GM06990 (cell line): Measurements from ENCODE around the gene PRG2.

ENCODE experiments used
- DNase-seq: peaks from one replicate; pipeline ENCODE4 v3.0.0-alpha.2; 2011; ENCODE audit not compliant: insufficient read length; ENCODE audit errors: extremely low read depth
- H3K27me3 ChIP-seq: replicated peaks from 2 replicates; pipeline ENCODE4 v1.6.0; 2011; ENCODE audit warnings: low read length; ENCODE audit not compliant: control insufficient read depth, insufficient read depth
- H3K36me3 ChIP-seq: 2 replicates; pipeline ENCODE4 v1.5.1; 2011; ENCODE audit warnings: low read length; ENCODE audit not compliant: control insufficient read depth, insufficient read depth
- H3K4me3 ChIP-seq: replicated peaks from 2 replicates; pipeline ENCODE4 v1.5.1; 2011; ENCODE audit warnings: low read depth, mild to moderate bottlenecking, control low read depth, low read length
- TF ChIP-seq, protein P1 (sequence below): IDR thresholded peaks from 2 replicates; pipeline ENCODE4 v1.5.1; 2011; ENCODE audit warnings: low read length, control low read depth, mild to moderate bottlenecking, inconsistent platforms; ENCODE audit not compliant: insufficient read depth, poor library complexity, severe bottlenecking

Gene PRG2, protein sequence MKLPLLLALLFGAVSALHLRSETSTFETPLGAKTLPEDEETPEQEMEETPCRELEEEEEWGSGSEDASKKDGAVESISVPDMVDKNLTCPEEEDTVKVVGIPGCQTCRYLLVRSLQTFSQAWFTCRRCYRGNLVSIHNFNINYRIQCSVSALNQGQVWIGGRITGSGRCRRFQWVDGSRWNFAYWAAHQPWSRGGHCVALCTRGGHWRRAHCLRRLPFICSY

DNA sequence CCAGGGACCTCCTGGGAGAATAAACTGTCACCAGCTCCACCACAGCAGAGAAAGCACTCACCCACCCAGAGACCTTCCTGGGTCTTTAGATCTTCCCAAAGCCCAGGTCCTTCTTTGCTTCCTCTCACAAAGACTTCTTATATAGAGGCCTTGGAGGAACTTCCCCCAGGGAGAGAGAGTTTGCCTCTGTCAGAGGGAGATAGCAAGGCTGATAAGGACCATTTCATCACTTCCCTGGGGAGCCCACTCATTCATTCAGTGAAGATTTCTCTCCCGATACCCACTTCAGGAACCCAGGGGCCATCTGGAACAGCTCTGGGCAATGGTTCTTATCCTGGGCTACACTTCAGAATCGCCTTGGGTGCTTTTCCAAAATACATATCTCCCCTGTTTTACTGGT is at the start of gene PRG2:
Gene PRG2 (minus strand): TSS at position 116 of the 400 bp plus-strand sequence. CDS start 706 bp downstream, outside the sequence.
- H3K36me3 ChIP-seq = no peaks in the 10 kb centered on the region
- no peak within 1 kb of the TSS for H3K4me3 ChIP-seq
- H3K27me3 ChIP-seq = no peaks in the 10 kb centered on the region
- DNase-seq = no peak
- TF ChIP-seq, protein P1, sequence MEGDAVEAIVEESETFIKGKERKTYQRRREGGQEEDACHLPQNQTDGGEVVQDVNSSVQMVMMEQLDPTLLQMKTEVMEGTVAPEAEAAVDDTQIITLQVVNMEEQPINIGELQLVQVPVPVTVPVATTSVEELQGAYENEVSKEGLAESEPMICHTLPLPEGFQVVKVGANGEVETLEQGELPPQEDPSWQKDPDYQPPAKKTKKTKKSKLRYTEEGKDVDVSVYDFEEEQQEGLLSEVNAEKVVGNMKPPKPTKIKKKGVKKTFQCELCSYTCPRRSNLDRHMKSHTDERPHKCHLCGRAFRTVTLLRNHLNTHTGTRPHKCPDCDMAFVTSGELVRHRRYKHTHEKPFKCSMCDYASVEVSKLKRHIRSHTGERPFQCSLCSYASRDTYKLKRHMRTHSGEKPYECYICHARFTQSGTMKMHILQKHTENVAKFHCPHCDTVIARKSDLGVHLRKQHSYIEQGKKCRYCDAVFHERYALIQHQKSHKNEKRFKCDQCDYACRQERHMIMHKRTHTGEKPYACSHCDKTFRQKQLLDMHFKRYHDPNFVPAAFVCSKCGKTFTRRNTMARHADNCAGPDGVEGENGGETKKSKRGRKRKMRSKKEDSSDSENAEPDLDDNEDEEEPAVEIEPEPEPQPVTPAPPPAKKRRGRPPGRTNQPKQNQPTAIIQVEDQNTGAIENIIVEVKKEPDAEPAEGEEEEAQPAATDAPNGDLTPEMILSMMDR = no peak

DNA sequence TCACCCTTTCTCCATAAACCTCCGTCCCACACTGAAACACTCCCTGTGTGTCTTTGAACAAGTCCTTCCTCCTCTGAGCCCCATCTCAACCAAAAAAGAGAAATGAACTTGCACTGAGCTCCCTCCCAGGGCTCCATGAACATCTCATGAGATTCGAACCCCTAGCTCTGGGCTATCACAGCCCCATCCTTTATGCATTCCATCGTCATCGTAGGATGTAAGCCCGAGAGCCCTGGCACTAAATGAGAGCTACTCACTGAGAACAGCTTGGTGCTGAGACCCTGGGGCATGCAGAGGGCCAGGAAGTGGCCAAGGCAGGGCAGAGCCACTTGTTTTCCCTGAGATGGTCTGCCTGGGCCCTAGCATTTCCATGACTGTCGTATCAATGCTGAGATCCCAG is 49.3 kb upstream of the PRG2 start:
- DNase-seq = no peak
- TF ChIP-seq, protein P1 = no peak
- Histone ChIP-seq H3K36me3 (no peaks in the 10 kb centered on the region), H3K4me3 (no peak overlapping the region), H3K27me3 (no peaks in the 10 kb centered on the region)

DNA sequence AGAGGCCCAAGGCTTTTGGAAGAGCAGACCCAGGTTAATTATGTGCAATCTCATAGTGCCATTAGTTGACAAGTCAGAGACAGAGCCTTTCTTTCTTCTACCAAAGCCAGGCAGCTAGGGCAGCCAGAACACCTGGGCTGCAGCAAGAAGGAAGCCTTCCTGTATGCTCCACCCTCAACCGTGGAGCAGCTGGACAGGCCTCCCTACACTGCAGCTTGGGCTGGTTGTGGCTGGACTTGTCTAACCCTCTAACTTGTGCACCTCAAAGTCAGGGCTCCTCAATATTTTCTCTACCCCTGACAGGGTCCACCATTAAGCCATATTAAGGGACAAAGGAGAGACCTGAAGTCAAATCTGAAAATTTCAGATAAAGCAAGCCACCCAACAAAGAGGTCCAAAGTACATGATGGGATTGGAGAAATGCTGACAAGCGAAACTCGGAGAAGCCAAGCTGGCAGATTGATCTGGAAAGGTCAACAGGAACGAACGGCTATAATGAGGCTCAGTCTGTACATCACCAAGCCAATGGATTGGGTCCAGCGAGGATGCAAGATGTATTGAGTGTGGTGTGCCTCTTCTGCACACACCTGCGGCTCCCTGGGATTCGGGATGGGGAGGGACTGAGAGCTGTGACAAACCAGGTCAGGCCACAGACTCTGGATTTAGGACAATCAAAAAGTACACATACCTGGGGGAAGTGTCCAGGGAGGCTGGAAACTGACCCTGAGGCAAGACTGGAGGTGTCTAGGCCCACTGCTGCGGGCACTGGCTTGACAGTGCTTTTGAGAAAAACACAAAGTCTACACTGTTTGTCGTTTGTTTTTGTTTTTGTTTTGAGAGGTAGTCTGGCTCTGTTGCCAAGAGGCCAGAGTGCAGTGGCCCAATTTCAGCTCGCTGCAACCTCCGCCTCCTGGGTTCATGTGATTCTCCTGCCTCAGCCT is 48.2 kb upstream of the PRG2 start:
- no peak for DNase-seq
- H3K4me3 ChIP-seq = no peak overlapping the region
- TF ChIP-seq, protein P1 = no peak
- H3K27me3 ChIP-seq = no peaks in the 10 kb centered on the region
- no peaks in the 10 kb centered on the region for H3K36me3 ChIP-seq

DNA sequence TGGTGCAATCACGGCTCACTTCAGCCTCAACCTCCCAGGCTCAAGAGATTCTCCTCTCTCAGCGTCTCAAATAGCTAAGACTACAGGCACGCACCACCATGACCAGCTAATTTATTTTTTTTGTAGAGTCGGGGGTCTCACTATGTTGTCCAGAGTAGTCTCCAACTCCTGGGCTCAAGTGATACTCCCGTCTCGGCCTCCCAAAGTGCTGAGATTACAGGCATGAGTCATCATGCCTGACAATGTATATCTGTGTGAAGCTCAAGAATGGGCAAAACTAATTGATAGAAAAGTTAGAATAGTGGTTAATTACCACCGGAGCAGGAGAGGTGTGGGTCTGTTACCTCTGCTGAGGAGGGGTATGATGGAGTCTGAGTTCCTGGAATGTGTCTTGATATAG is 45.6 kb upstream of the PRG2 start:
- DNase-seq = no peak
- H3K4me3 ChIP-seq = no peak overlapping the region
- TF ChIP-seq, protein P1 = no peak
- no peaks in the 10 kb centered on the region for H3K27me3 ChIP-seq
- H3K36me3 ChIP-seq = no peaks in the 10 kb centered on the region

DNA sequence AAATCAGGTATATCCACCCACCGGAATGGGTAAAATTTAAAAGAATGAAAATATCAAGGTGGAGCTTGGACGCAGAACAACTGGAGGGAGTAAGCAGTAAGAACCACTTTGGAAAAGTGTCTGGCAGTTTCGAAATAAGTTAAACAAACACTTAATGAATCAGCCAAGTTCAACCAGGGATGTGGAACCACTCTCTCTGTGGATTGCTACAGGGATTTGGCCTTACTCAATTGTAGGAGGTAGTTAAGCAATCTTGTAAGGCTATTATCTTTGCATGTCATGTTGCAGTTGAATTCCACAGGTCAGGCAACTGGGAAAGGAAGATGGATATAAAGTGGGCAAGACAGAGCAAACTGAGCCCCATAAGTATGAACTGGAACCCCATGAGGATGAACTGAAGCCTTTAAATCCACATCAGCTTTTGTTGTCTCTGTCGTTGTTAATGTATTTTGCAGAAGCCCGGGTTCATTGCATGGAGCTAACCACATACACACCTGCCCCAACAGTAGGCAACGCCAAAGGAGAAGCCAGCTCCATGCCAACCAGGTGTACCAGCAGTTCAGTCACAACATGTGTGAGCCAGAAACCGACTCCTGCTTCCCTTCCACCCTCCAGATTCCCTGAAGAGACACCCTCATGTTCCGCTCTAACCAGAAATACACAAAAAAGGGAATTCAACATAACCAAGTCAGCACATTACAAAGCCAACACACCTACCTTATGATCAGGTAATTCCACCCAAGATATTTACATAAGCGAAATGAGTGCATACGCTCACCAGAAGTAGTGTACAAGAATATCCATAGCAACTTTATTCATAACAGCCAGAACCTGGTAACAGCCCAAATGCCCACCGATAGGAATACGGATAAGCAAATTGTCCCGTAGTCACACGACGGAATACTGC is 44.4 kb upstream of the PRG2 start:
- no peaks in the 10 kb centered on the region for H3K36me3 ChIP-seq
- DNase-seq = no peak
- H3K4me3 ChIP-seq = no peak overlapping the region
- TF ChIP-seq, protein P1 = no peak
- no peaks in the 10 kb centered on the region for H3K27me3 ChIP-seq
